DND-41 (cell line): ENCODE results near the gene TOM1.

Experiments
- ATAC-seq: fragments of 200-7000 bp; cut with Tn5 transposase; 3 replicates; pipeline ENCODE4 v1.9.1; 2021; ENCODE audit warnings: low read depth; ENCODE audit not compliant: insufficient read depth
- DNase-seq: peaks from one replicate; pipeline ENCODE4 v3.0.0-alpha.2; 2020
- H2AFZ ChIP-seq: 2 replicates; pipeline ENCODE4 v1.6.0; 2012; ENCODE audit warnings: low read depth, low read length
- H3K27ac ChIP-seq: 2 replicates; pipeline ENCODE4 v1.5.1; 2012; ENCODE audit warnings: low read length, inconsistent platforms
- H3K27me3 ChIP-seq: fragments of 200-600 bp; sonication (generic); 2 replicates; pipeline ENCODE4 v1.6.0; 2012; ENCODE audit warnings: low read length, mild to moderate bottlenecking, inconsistent platforms; ENCODE audit not compliant: insufficient read depth, poor library complexity
- H3K36me3 ChIP-seq: 2 replicates; pipeline ENCODE4 v1.5.1; 2012; ENCODE audit warnings: low read length, inconsistent platforms; ENCODE audit not compliant: insufficient read depth
- H3K4me1 ChIP-seq: 2 replicates; pipeline ENCODE4 v1.5.1; 2012; ENCODE audit warnings: mild to moderate bottlenecking, low read length; ENCODE audit not compliant: insufficient read depth
- H3K4me2 ChIP-seq: 2 replicates; pipeline ENCODE4 v1.6.0; 2012; ENCODE audit warnings: mild to moderate bottlenecking, moderate library complexity, low read length, inconsistent platforms; ENCODE audit not compliant: insufficient read depth
- H3K4me3 ChIP-seq, 2 experiments: fragments of 200-600 bp in 1 of 2; shearing (Covaris generic) in 1 of 2; 2 replicates each; pipeline ENCODE4 v1.5.1; 2012 to 2016; ENCODE audit warnings: inconsistent platforms in 2 of 2, low read length in 2 of 2, mild to moderate bottlenecking in 2 of 2, low read depth in 1 of 2, moderate library complexity in 1 of 2
- H3K79me2 ChIP-seq: 2 replicates; pipeline ENCODE4 v1.6.0; 2012; ENCODE audit warnings: low read length, inconsistent platforms; ENCODE audit not compliant: insufficient read depth
- H3K9ac ChIP-seq: 2 replicates; pipeline ENCODE4 v1.6.0; 2012; ENCODE audit warnings: low read depth, mild to moderate bottlenecking, inconsistent platforms, low read length, moderate library complexity
- H3K9me3 ChIP-seq: 2 replicates; pipeline ENCODE4 v1.5.1; 2012; ENCODE audit warnings: low read length, moderate library complexity, mild to moderate bottlenecking, inconsistent platforms; ENCODE audit not compliant: insufficient read depth, severe bottlenecking
- H4K20me1 ChIP-seq: 2 replicates; pipeline ENCODE4 v1.6.0; 2012; ENCODE audit warnings: low read length; ENCODE audit not compliant: insufficient read depth
- CTCF ChIP-seq: IDR thresholded peaks from 2 replicates; pipeline ENCODE4 v1.5.1; 2012; ENCODE audit warnings: borderline replicate concordance, low read length, moderate library complexity, mild to moderate bottlenecking; ENCODE audit not compliant: poor library complexity, severe bottlenecking; ENCODE audit errors: extremely low read depth
- EZH2 ChIP-seq: IDR thresholded peaks from 3 replicates; pipeline ENCODE4 v1.6.1; 2012; ENCODE audit warnings: borderline replicate concordance, low read depth, mild to moderate bottlenecking, moderate library complexity, low read length, inconsistent platforms; ENCODE audit not compliant: severe bottlenecking

Gene TOM1

DNA sequence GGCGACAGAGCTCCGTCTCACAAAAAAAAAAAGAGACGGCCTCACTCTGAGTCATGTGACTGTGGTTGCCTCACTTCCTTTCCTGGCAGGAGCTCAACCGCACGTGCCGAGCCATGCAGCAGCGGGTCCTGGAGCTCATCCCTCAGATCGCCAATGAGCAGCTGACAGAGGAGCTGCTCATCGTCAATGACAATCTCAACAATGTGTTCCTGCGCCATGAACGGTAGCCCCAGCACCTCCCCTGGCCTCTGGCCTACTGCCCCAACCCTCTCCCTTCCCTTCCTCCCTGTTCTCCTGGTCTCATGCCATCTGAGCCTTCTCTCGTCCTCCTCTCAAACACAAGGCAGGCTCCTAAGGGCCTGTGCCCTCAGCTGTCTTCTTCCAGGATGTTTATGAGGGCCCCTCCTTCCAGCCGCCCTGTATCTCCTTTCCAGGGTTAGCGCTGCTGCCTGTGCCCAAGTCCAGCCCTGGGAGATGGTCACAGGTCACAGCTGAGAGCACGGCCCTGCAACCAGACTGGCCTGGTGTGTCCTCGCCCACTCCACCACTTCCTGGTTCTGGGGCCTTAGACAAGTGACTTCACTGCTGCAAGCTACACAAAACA lies 30.7 kb downstream of the TOM1 start:
- Histone ChIP-seq H3K9me3 (no peaks in the 10 kb centered on the region), H3K27ac (peak overlapping the region; percentile 80), H3K9ac (peak overlapping the region; percentile 31; the same call in 1 of the 2 replicates), H3K79me2 (no peaks in the 10 kb centered on the region), H3K36me3 (peaks cover 54% of the 10 kb centered on the region), H2AFZ (peak overlapping the region; percentile 77; the same call in 1 of the 2 replicates), H3K4me1 (peaks cover 19% of the 10 kb centered on the region), H3K4me3 (peak overlapping the region in 1 of 2 experiments; percentile 47; a peak in 1 of 4 replicates), H4K20me1 (no peaks in the 10 kb centered on the region), H3K27me3 (no peaks in the 10 kb centered on the region), H3K4me2 (peak overlapping the region; percentile 62)
- peak; percentile 93 for ATAC-seq
- TF ChIP-seq EZH2 (no peak), CTCF (no peak)
- DNase-seq = peak; percentile 88

GRCh38 chr22:35332278-35332677 lies 32.6 kb downstream of the TOM1 start:
- DNase-seq = no peak
- no peaks in the 10 kb centered on the region for H4K20me1 ChIP-seq
- H2AFZ ChIP-seq = no peak overlapping the region
- H3K79me2 ChIP-seq = no peaks in the 10 kb centered on the region
- peaks cover 62% of the 10 kb centered on the region for H3K36me3 ChIP-seq
- no peak overlapping the region for H3K9ac ChIP-seq
- no peak overlapping the region for H3K27ac ChIP-seq
- ATAC-seq = no peak
- no peaks in the 10 kb centered on the region for H3K9me3 ChIP-seq
- H3K4me2 ChIP-seq = no peak overlapping the region
- peaks cover 19% of the 10 kb centered on the region for H3K4me1 ChIP-seq
- TF ChIP-seq CTCF = no peak
- no peak for TF ChIP-seq EZH2
- no peaks in the 10 kb centered on the region for H3K27me3 ChIP-seq
- H3K4me3 ChIP-seq = no peak overlapping the region

GRCh38 chr22:35333220-35333619 lies 33.5 kb downstream of the TOM1 start:
- Histone ChIP-seq H3K9me3 (no peaks in the 10 kb centered on the region), H3K27me3 (no peaks in the 10 kb centered on the region), H3K9ac (no peak overlapping the region), H3K36me3 (peaks cover 61% of the 10 kb centered on the region), H3K4me1 (peaks cover 19% of the 10 kb centered on the region), H3K27ac (no peak overlapping the region), H2AFZ (no peak overlapping the region), H3K4me2 (no peak overlapping the region), H4K20me1 (no peaks in the 10 kb centered on the region), H3K79me2 (no peaks in the 10 kb centered on the region), H3K4me3 (no peak overlapping the region)
- DNase-seq (no peak), ATAC-seq (no peak)
- TF ChIP-seq CTCF = no peak
- no peak for TF ChIP-seq EZH2
